ENCODE measurements around the gene UBR3. TPM values are rescaled to one million over a fixed set of nuclear protein-coding genes. Genes with fewer than 3 reads are reported as not detected.

The UBR3 gene
- polyA plus RNA-seq, 1 donor from 2014 or later, result 75.2 TPM

GRCh38 chr2:170029551-170029950, 202.3 kb downstream of the UBR3 start:
- Histone ChIP-seq H3K79me2 (replicated peaks; ENCODE audit: insufficient read depth, low read length) (no peaks in the 10 kb centered on the region), H3K9me2 (ENCODE audit: insufficient read depth, low read length) (no peaks in the 10 kb centered on the region), H3K4me3 (ENCODE audit: low read length) (no peak overlapping the region), H4K20me1 (ENCODE audit: insufficient read depth) (no peaks in the 10 kb centered on the region), H3K9ac (ENCODE audit: low read length) (no peak overlapping the region), H3K9me3 (ENCODE audit: low read length) (no peaks in the 10 kb centered on the region), H2AFZ (ENCODE audit: low read depth, low read length) (no peak overlapping the region), H3K27me3 (ENCODE audit: insufficient read depth, low read depth, low read length) (no peaks in the 10 kb centered on the region), H3K27ac (ENCODE audit: low read length) (no peak overlapping the region), H3K36me3 (ENCODE audit: insufficient read depth, low read length) (peaks cover 5% of the 10 kb centered on the region), H3K4me2 (ENCODE audit: low read length) (no peak overlapping the region), H3F3A (ENCODE audit: insufficient read depth, low read length, poor library complexity, severe bottlenecking) (no peaks in the 10 kb centered on the region)
- TF ChIP-seq, protein P1, sequence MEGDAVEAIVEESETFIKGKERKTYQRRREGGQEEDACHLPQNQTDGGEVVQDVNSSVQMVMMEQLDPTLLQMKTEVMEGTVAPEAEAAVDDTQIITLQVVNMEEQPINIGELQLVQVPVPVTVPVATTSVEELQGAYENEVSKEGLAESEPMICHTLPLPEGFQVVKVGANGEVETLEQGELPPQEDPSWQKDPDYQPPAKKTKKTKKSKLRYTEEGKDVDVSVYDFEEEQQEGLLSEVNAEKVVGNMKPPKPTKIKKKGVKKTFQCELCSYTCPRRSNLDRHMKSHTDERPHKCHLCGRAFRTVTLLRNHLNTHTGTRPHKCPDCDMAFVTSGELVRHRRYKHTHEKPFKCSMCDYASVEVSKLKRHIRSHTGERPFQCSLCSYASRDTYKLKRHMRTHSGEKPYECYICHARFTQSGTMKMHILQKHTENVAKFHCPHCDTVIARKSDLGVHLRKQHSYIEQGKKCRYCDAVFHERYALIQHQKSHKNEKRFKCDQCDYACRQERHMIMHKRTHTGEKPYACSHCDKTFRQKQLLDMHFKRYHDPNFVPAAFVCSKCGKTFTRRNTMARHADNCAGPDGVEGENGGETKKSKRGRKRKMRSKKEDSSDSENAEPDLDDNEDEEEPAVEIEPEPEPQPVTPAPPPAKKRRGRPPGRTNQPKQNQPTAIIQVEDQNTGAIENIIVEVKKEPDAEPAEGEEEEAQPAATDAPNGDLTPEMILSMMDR (IDR thresholded peaks at IDR 0.05; ENCODE audit: poor library complexity, severe bottlenecking), result no peak
- TF ChIP-seq EZH2 (IDR thresholded peaks at IDR 0.05; ENCODE audit: borderline replicate concordance, insufficient read depth, low read length, poor library complexity, severe bottlenecking), result no peak
- no peak for TF ChIP-seq MXI1 (conservative IDR thresholded peaks at IDR 0.05; ENCODE audit: poor library complexity, severe bottlenecking)
- no peak for TF ChIP-seq TAF1 (IDR thresholded peaks at IDR 0.05; ENCODE audit: low read depth)
- no peak for TF ChIP-seq SMC3 (conservative IDR thresholded peaks at IDR 0.05; ENCODE audit: poor library complexity)
- no peak for TF ChIP-seq REST (IDR thresholded peaks at IDR 0.05; ENCODE audit: borderline replicate concordance)
- no peak for TF ChIP-seq RAD21 (conservative IDR thresholded peaks at IDR 0.05)
- TF ChIP-seq EP300 (conservative IDR thresholded peaks at IDR 0.05; ENCODE audit: poor library complexity, severe bottlenecking), result no peak
- TF ChIP-seq POLR2AphosphoS5 (IDR thresholded peaks at IDR 0.05), result no peak

DNA sequence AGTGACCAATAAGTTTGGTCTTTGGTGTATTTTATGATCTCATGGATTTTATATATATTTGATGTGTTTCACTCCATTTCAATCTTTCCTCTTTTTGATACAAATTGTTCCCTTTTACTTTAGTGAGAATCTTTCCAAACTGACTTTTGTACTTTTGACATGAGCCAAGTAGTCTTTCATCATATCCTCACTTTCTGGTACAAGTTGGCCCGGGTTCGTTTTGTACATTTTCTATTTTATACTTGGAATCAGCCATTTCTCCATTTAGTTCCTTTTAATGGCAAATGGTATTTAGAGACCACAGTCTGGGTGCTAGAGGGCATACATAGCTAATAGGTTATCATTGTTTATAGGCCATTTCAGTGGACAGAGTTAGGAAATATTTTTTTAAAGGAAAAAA, 202.8 kb downstream of the UBR3 start:
- no peak overlapping the region for H2AFZ ChIP-seq (ENCODE audit: low read depth, low read length)
- H3K4me2 ChIP-seq (ENCODE audit: low read length), result no peak overlapping the region
- H4K20me1 ChIP-seq (ENCODE audit: insufficient read depth), result no peaks in the 10 kb centered on the region
- no peaks in the 10 kb centered on the region for H3K9me2 ChIP-seq (ENCODE audit: insufficient read depth, low read length)
- H3K36me3 ChIP-seq (ENCODE audit: insufficient read depth, low read length), result peaks cover 5% of the 10 kb centered on the region
- H3K27me3 ChIP-seq (ENCODE audit: insufficient read depth, low read depth, low read length), result no peaks in the 10 kb centered on the region
- TF ChIP-seq MXI1 (conservative IDR thresholded peaks at IDR 0.05; ENCODE audit: poor library complexity, severe bottlenecking) (no peak), EP300 (conservative IDR thresholded peaks at IDR 0.05; ENCODE audit: poor library complexity, severe bottlenecking) (no peak), RAD21 (conservative IDR thresholded peaks at IDR 0.05) (no peak), POLR2AphosphoS5 (IDR thresholded peaks at IDR 0.05) (no peak), REST (IDR thresholded peaks at IDR 0.05; ENCODE audit: borderline replicate concordance) (no peak)
- TF ChIP-seq, protein P1 (IDR thresholded peaks at IDR 0.05; ENCODE audit: poor library complexity, severe bottlenecking), result no peak
- no peaks in the 10 kb centered on the region for H3K9me3 ChIP-seq (ENCODE audit: low read length)
- H3K27ac ChIP-seq (ENCODE audit: low read length), result no peak overlapping the region
- no peaks in the 10 kb centered on the region for H3K79me2 ChIP-seq (replicated peaks; ENCODE audit: insufficient read depth, low read length)
- H3K9ac ChIP-seq (ENCODE audit: low read length), result no peak overlapping the region
- no peaks in the 10 kb centered on the region for H3F3A ChIP-seq (ENCODE audit: insufficient read depth, low read length, poor library complexity, severe bottlenecking)
- H3K4me3 ChIP-seq (ENCODE audit: low read length), result no peak overlapping the region
